B cell (primary cell): ENCODE measurements around the gene HPS1. TPM values are rescaled to one million over a fixed set of nuclear protein-coding genes. Genes with fewer than 3 reads are reported as not detected.

Source experiments
- ATAC-seq: fragments of 200-7000 bp; cut with Tn5 transposase; one replicate; pipeline ENCODE4 v1.10.0; 2021; ENCODE audit warnings: low read depth, mild to moderate bottlenecking, moderate number of reproducible peaks, moderate library complexity
- CTCF ChIA-PET: fragments of 350-600 bp; sonication (Branson Sonifier 250); formaldehyde crosslinking; loops from one replicate; lab custom pipeline; 2021; ENCODE audit warnings: antibody characterized with exemption, inconsistent platforms; lab: Charles Lee
- POLR2A ChIA-PET: fragments of 350-600 bp; sonication (Branson Sonifier 250); formaldehyde crosslinking; loops from one replicate; lab custom pipeline; 2021; ENCODE audit warnings: antibody characterized with exemption; lab: Charles Lee
- DNase-seq: peaks from one replicate; pipeline ENCODE4 v3.0.0; 2013
- H2AFZ ChIP-seq: 2 replicates; pipeline ENCODE4 v1.6.1; 2012; ENCODE audit warnings: mild to moderate bottlenecking, low read depth, low read length; ENCODE audit not compliant: insufficient read depth, poor library complexity, severe bottlenecking
- H3K27ac ChIP-seq, 2 donors: 1 replicate in 1 of 2; 2 replicates in 1 of 2; pipeline ENCODE4 v1.5.1; 2012 to 2013; ENCODE audit warnings: low read length in 2 of 2, mild to moderate bottlenecking in 2 of 2, moderate library complexity in 1 of 2
- H3K27me3 ChIP-seq, 4 experiments: fragments of 200-600 bp in 1 of 4; sonication (generic) in 1 of 4; replicated peaks in 1 of 4; 1 replicate in 2 of 4; 2 replicates in 2 of 4; pipeline versions ENCODE4 v1.6.1 to v1.7.0; 2013 to 2016; ENCODE audit warnings: low read length in 3 of 4, mild to moderate bottlenecking in 2 of 4, mixed read lengths in 1 of 4, moderate library complexity in 1 of 4; ENCODE audit not compliant: insufficient read depth in 4 of 4, control insufficient read depth in 3 of 4; ENCODE audit errors: control extremely low read depth in 1 of 4
- H3K36me3 ChIP-seq, 2 experiments: replicated peaks in 1 of 2; 1 replicate in 1 of 2; 2 replicates in 1 of 2; pipeline versions ENCODE4 v1.6.1 to v1.7.1; 2013; ENCODE audit warnings: low read length in 1 of 2; ENCODE audit not compliant: insufficient read depth in 2 of 2, control insufficient read depth in 1 of 2; ENCODE audit errors: control extremely low read depth in 1 of 2, extremely low read depth in 1 of 2
- H3K4me1 ChIP-seq, 2 donors: fragments of 200-600 bp in 1 of 2; sonication (generic) in 1 of 2; 1 replicate in 1 of 2; 2 replicates in 1 of 2; pipeline versions ENCODE4 v1.5.1 to v1.6.1; 2013 to 2017; ENCODE audit warnings: low read length in 2 of 2; ENCODE audit not compliant: control insufficient read depth in 2 of 2, insufficient read depth in 2 of 2
- H3K4me2 ChIP-seq: replicated peaks from 2 replicates; pipeline ENCODE3; 2012; ENCODE audit warnings: mild to moderate bottlenecking, low read depth, low read length; ENCODE audit not compliant: poor library complexity, severe bottlenecking
- H3K4me3 ChIP-seq, 5 experiments: fragments of 200-600 bp in 1 of 5; sonication (generic) in 1 of 5; 1 replicate in 3 of 5; 2 replicates in 2 of 5; pipeline versions ENCODE4 v1.5.1 to v1.7.0; 2011 to 2016; ENCODE audit warnings: low read length in 4 of 5, mild to moderate bottlenecking in 4 of 5, low read depth in 2 of 5, control low read depth in 1 of 5, moderate library complexity in 1 of 5; ENCODE audit not compliant: insufficient read depth in 1 of 5; ENCODE audit errors: control extremely low read depth in 1 of 5, extremely low read depth in 1 of 5
- H3K79me2 ChIP-seq: fragments of 200-600 bp; sonication (generic); one replicate; pipeline ENCODE4 v1.6.0; 2016; ENCODE audit warnings: low read length; ENCODE audit not compliant: control insufficient read depth, insufficient read depth
- H3K9ac ChIP-seq: fragments of 200-600 bp; sonication (generic); 2 replicates; pipeline ENCODE4 v1.6.1; 2017; ENCODE audit warnings: mild to moderate bottlenecking, low read length, moderate library complexity
- H3K9me3 ChIP-seq, 3 donors: one replicate each; pipeline versions ENCODE4 v1.6.1 to v1.7.1; 2013; ENCODE audit warnings: low read length in 2 of 3; ENCODE audit not compliant: control insufficient read depth in 2 of 3, insufficient read depth in 1 of 3; ENCODE audit errors: control extremely low read depth in 1 of 3
- H4K20me1 ChIP-seq: 2 replicates; pipeline ENCODE4 v1.6.0; 2012; ENCODE audit warnings: mild to moderate bottlenecking, low read length; ENCODE audit not compliant: insufficient read depth, control insufficient read depth, poor library complexity, severe bottlenecking
- H3K27ac Mint-ChIP-seq: one replicate; pipeline ENCODE4 v1.8.0; 2021; ENCODE audit warnings: mixed read lengths
- H3K27me3 Mint-ChIP-seq: one replicate; pipeline ENCODE4 v1.8.0; 2021; ENCODE audit warnings: mixed read lengths
- H3K4me1 Mint-ChIP-seq: one replicate; pipeline ENCODE4 v1.8.0; 2021; ENCODE audit warnings: mixed read lengths
- H3K4me3 Mint-ChIP-seq: one replicate; pipeline ENCODE4 v1.8.0; 2021; ENCODE audit warnings: mixed read lengths
- H3K9me3 Mint-ChIP-seq: one replicate; pipeline ENCODE4 v1.8.0; 2022; ENCODE audit warnings: mixed read lengths; ENCODE audit not compliant: insufficient read depth
- CTCF ChIP-seq: fragments of 200-600 bp; IDR thresholded peaks from one replicate; pipeline ENCODE4 v1.8.0; 2022; ENCODE audit warnings: antibody characterized with exemption, mild to moderate bottlenecking
- EZH2 ChIP-seq: IDR thresholded peaks from 2 replicates; pipeline ENCODE4 v1.6.1; 2012; ENCODE audit warnings: borderline replicate concordance, low read depth, mild to moderate bottlenecking, moderate library complexity, low read length; ENCODE audit not compliant: insufficient read depth, poor library complexity, severe bottlenecking
- WGBS: methylation state at CpG from one replicate; pipeline ENCODE4 v1.1.5; 2013; ENCODE audit warnings: missing lambda C conversion rate; ENCODE audit not compliant: insufficient coverage; 5-methylcytosine and 5-hydroxymethylcytosine counted together
- intact Hi-C: fragments of 100-400 bp; cut with micrococcal nuclease; formaldehyde crosslinking; loops from one replicate; pipeline ENCODE4 v1.10.0; 2022
- polyA plus RNA-seq: library from polyadenylated mRNA; depleted of rRNA; stranded (reverse); fragments of >200 nt; gene quantifications from 2 replicates; pipeline ENCODE4 v1.2.3, GENCODE V29; 2012
- total RNA-seq, 2 donors: library from RNA; stranded (reverse); fragments of 120-200 nt in 1 of 2; gene quantifications; 1 replicate in 1 of 2; 2 replicates in 1 of 2; pipeline versions ENCODE4 v1.2.3 to v1.2.4, GENCODE V29; 2013 to 2022

HPS1 gene
- total and polyA plus RNA-seq, 2 donors (not counting 1 experiment from before 2014, with no cell fraction given): 125 to 196 TPM

- DNase-seq (no peak), ATAC-seq (no peak)
- Histone ChIP-seq H3K9me3 (peaks cover 0 to 3% (median 0%) of the 10 kb centered on the region in 3 donors), H3K4me3 (no peak overlapping the region), H3K27ac (no peak overlapping the region), H3K4me1 (no peaks in the 10 kb centered on the region), H3K27me3 (no peaks in the 10 kb centered on the region), H2AFZ (no peak overlapping the region), H3K9ac (no peak overlapping the region), H3K36me3 (no peaks in the 10 kb centered on the region), H4K20me1 (no peaks in the 10 kb centered on the region), H3K4me2 (no peak overlapping the region), H3K79me2 (no peaks in the 10 kb centered on the region)
- no peak overlapping the region for H3K27ac Mint-ChIP-seq
- no peaks in the 10 kb centered on the region for H3K27me3 Mint-ChIP-seq
- H3K9me3 Mint-ChIP-seq: peaks cover 2% of the 10 kb centered on the region
- no peaks in the 10 kb centered on the region for H3K4me1 Mint-ChIP-seq
- intact Hi-C loops: no loop called here
- whole genome bisulfite sequencing: 91% methylated on average over 19 of the region's 23 CpGs
- TF ChIP-seq EZH2 (no peak), CTCF (no peak)
- no peak overlapping the region for H3K4me3 Mint-ChIP-seq
- CTCF ChIA-PET: no interaction called here
- POLR2A ChIA-PET: no interaction called here
These were observed 39.6 kb downstream of the HPS1 start for GRCh38 chr10:98407017-98407743.

GRCh38 chr10:98405422-98405821 lies 41.3 kb downstream of the HPS1 start:
- H3K27me3 Mint-ChIP-seq: no peaks in the 10 kb centered on the region
- POLR2A ChIA-PET: no interaction called here
- DNase-seq (no peak), ATAC-seq (no peak)
- no peak overlapping the region for H3K9ac ChIP-seq
- H2AFZ ChIP-seq: no peak overlapping the region
- H3K4me3 Mint-ChIP-seq: no peak overlapping the region
- no peak overlapping the region for H3K27ac Mint-ChIP-seq
- H3K9me3 ChIP-seq: peaks cover 0 to 3% (median 0%) of the 10 kb centered on the region in 3 donors
- WGBS: 98% methylated on average over 12 of the region's 12 CpGs
- intact Hi-C loops: no loop called here
- H3K4me1 ChIP-seq: no peaks in the 10 kb centered on the region
- H3K4me1 Mint-ChIP-seq: no peaks in the 10 kb centered on the region
- CTCF ChIA-PET: no interaction called here
- H3K79me2 ChIP-seq: no peaks in the 10 kb centered on the region
- H3K4me2 ChIP-seq: no peak overlapping the region
- no peaks in the 10 kb centered on the region for H3K36me3 ChIP-seq
- no peak overlapping the region for H3K4me3 ChIP-seq
- H4K20me1 ChIP-seq: no peaks in the 10 kb centered on the region
- no peak for TF ChIP-seq EZH2
- TF ChIP-seq CTCF: no peak
- H3K9me3 Mint-ChIP-seq: peaks cover 2% of the 10 kb centered on the region
- H3K27ac ChIP-seq: no peak overlapping the region
- H3K27me3 ChIP-seq: no peaks in the 10 kb centered on the region
